Activated T-helper 9 cell treated with anti-CD3 and anti-CD28 coated beads, Interleukin-2, amount 50 U/mL, for 16 hours (primary cell): ENCODE measurements around the gene ZNF573.
A peak's percentile ranks its signal among the peaks of the same experiment; 100 is the strongest.
"Not testable (repeated sequence)": the region's sequence is repeated elsewhere in the genome, so short reads cannot be mapped to it uniquely, and the experiment has no call there.

Experiments used
- DNase-seq: peaks from one replicate; pipeline ENCODE4 v3.0.0-alpha.2; 2020; ENCODE audit warnings: low read depth

Gene ZNF573

DNA sequence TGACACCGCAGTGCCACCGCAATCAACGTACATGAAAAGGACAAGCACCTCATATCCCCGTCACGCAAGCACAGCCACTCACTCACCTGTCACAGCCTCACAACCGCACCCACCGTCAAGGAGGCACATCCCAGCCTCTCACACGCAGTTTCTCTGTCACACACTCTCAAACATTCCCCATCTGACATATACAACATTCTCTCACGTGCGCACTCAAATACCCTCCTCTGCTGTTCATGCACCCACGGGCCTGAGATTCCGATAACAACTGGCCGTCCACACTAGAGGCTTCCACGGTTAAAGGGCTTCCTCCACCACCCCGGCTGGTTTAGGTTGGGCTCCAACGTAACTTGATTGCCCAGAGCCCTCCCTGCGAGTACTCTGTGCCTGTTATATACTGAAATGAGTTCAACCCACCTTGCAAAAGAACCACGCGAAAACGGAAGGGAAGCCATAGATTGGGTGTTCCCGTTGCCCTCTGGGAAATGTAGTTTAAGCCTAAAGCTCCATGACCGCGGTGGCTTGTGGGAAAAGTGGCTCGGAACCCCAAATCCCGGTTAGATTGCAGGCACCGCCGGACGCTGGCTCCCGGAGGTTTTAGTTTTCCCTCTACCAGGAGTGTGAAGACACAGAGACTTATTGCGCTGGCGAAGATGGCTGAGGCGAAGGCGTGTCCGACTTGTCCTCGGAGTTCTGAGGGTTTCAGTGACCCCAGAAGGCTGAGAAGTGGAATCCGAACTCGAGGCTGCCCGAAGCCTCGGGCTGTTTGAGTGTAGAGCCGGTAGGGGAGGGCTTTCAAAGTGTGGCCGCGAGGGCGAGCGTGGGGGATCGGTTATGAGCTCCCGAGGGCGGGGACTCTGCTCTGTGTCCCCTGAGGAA lies at the start of gene ZNF573:
Gene ZNF573, minus strand, starts transcription at position 460 of the 879 bp plus-strand sequence. CDS start 5,857 bp downstream, outside the sequence.
- DNase-seq, result peak; percentile 59

DNA sequence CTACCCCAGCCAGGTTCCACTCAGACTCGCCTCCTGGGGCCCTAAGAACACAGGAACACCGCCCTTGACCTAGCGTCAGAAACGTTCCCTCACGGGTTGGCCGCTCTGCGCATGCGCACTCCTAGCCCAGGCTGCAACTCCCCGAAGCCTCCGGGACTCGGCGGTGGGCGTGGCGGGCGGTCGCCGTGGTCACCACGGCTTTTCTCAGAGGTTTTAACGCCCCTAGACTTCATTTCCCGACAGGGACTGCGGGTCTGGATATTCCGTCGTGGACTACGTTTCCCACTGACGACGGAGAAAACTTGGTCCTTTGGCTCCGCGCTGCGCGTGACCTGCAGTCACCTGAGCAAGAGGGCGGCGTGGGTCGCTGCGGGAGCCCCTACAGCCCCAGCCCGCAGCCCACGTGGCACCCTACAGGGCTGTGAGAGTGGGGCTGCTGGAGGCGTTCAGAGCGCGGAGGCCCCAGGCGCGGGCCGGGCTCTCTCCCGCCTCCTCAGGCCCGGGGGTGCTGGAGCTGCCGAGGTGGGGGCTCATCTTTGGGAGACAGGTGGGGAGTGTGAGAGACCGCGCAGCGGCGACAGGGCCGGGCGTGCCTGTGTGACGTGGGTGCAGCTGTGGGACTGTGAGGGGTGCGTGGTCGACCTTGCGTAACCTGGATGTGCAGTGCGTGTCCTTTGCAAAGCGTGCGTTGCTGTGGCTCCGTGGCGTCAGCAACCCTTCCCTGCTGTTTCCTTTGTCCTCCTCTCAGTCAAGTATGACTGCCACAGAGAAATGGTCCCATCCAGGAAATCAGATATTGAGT lies 38.0 kb upstream of the ZNF573 start:
- DNase-seq, result peak; percentile 23

DNA sequence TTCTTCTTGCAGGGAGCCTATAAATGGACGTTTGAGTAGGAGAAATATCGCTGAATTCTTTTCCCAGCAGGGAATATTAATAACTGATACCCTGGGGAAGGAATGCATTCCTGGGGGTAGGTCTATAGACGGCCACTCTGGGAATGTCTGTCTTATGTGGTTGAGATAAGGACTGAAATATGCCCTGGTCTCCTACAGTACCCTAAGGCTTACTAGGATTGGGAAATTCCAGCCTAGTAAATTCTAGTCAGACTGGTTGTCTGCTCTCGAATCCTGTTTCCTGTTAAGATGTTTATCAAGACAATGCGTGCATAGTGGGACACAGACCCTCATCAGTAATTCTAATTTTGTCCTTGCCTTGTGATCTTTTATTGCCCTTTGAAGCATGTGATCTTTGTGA lies 36.2 kb upstream of the ZNF573 start:
- not testable (repeated sequence) for DNase-seq

DNA sequence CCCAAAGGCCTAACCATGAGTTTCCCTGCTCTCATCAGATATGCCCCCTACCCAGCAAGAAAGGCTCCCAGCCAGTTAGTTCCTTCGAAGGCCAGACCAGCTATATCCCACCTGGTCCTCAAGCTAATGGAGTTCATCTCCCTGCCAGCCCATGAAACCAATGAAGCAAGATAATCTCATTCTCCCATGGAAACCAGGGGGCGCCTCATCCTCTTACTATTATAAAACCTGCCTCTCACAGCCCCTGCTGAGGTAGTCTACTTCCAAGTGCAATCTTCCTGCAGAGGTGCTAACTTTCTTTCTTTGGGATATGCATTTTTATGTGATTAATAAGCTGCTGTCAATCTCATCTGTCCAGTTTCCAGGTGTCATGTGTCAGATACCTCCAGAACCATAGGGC lies 34.0 kb upstream of the ZNF573 start:
- no peak for DNase-seq

DNA sequence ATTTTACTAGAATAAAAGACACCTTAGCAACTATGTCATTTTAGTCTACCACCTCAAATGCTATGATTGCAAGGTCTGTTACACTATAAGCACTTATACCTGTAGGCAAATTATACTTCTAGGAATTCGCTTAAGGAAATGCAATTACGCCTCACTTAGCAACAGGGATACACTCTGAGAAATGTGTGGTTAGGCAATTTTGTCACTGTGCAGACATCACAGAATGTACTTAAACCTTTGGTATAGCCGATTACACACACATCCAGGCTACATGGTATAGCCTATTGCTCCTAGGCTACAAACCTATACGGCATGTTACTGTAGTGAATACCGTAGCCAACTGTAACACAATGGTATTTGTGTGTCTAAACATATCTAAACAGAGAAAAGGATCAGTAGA lies 30.0 kb upstream of the ZNF573 start:
- no peak for DNase-seq

DNA sequence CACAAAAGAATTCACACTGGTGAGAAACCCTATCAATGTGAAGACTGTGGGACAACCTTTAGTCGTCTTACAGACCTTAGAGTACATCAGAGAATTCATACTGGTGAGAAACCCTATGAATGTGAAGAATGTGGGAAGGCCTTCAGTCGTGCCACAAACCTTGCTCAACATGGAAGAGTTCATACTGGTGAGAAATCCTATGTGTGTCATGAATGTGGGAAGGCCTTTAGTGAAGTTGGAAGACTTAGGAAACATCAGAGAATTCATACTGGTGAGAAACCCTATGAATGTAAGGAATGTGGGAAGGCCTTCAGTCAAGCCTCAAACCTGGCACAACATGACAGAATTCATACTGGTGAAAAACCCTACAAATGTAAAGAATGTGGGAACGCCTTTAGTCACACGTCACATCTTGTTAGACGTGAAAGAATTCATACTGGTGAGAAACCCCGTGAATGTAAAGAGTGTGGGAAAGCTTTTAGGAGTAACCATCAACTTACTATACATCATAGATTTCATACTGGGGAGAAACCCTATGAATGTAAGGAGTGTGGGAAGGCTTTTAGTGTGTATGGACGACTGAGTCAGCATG lies 24.0 kb upstream of the ZNF573 start:
- DNase-seq, result no peak

DNA sequence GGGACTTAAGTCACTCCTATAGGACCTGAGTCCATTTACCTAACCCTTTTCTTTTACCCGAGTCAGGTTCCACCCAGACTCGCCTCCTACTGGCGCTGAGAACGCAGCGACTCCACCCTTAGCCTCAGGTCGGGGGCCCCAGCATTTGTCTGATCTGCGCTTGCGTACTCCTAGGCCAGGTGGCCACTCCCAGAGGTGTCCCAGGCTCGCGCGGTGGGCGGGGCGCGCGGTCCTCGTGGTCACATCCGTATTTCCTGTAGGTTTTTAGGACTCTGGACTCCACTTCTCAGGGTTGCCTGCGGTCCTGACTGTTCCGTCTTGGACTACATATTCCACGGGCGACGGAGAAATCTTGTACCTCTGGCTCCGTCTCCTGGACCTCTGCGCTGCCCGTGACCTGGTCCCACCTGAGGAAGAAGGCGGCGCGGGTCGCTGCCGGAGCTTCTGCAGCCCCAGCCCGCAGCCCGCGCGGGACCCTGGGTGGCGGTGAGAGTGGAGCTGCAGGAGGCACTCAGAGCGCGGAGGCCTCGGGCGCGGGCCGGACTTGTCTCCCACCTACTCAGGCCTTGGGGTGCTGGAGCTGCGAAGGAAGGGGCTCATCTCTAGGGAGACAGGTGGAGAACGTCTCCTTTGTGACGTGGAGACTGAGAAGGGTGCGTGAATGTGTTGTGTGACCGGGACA lies 11.0 kb upstream of the ZNF573 start:
- no peak for DNase-seq

DNA sequence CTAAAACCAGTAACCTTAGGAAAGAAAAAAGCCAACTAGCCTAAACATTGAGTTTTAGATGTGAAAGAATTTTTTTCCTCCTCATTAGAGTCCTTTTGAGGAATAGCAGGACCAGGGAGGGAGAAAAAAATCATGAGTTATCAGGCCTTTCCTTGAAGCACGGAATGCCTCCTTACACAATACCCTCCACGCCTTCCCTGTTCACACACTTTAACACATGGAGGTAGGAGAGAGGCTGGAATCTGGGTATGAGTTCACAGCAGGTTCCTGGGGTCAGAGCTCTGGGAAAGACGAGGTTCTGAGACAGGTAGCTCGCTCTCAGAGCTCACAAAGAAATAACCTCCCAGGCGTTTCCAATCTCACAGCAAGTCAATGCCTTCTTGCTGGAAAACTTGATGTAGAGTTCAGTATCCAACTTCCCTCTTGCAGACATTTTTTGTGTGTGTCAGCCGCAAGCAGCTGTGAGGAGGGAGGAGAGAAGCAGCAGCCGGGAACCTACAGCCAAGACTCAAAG lies 716 bp downstream of the ZNF573 start:
- DNase-seq, result no peak

DNA sequence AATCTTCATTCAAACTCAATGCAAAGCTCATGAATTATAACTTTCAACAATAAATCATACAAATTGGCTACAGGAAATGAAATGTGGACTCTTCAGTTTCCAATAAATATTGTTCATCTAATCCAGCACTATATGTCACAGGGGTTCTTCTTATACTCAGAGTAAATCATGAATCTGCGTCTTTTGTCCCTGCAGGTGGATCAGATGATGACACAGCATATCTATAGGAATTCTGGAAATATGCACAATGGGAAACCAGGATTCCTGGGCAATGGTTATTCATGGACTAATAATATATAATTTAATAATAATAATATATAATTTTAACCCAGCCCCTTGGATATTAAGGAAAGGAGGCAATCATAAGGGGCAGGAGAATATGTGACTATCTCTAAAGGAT lies 8.4 kb downstream of the ZNF573 start:
- no peak for DNase-seq

DNA sequence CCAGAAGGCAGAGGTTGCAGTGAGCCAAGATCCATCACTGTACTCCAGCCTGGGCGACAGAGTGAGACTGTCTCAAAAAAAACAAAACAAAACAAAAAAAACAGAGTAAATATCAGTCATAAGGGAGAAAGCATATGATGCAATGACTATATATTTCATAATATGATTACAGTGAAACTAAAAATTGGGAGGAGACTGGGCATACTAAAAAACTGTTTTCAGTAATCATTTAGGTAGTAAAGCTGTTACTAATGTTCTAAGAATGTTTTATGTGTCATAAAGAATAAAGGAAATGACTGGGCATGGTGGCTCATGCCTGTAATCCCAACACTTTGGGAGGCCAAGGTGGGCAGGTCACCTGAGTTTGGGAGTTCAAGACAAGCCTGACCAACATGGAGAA lies 15.9 kb downstream of the ZNF573 start:
- DNase-seq, result no peak

DNA sequence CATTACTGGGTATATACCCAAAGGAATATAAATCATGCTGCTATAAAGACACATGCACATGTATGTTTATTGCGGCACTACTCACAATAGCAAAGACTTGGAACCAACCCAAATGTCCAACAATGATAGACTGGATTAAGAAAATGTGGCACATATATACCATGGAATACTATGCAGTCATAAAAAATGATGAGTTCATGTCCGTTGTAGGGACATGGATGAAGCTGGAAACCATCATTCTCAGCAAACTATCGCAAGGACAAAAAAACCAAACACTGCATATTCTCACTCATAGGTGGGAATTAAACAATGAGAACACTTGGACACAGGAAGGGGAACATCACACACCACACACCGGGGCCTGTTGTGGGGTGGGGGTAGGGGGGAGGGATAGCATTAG lies 21.7 kb downstream of the ZNF573 start:
- DNase-seq, result not testable (repeated sequence)

DNA sequence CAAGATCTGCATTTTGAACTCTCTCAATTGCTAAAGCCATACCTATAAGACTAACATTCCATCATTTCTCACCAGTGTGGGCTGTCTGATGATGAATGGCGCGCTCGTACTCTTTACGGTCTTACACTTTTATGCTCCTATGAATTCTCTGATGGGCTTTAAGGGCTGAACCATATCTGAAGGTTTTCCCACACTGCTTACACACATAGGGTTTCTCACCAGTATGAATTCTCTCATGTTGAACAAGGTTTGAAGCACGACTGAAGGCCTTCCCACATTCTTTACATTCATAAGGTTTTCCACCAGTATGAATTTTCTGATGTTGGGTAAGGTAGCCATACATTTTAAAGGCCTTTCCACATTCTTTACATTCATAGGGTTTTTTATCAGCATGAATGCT lies 41.0 kb downstream of the ZNF573 start:
- no peak for DNase-seq

DNA sequence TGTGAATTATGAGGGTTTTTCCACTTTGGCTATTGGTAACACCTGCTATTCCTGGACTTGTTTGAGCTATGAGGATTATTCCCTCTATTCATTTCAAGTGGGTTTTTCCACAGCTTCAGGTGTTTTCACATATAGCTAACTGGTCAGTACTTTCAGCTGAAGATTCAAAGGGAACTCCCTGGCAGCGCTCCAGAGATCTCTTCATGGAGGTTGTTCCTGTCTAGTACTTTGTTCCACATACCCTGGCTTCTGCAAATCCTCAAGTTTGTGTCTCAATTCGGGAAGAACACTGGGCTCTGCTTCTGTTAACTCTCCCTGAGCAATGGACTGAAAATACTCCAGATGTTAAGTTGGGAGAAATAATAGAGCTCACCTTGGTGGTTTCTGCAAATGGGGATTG lies 54.2 kb downstream of the ZNF573 start:
- DNase-seq, result no peak

DNA sequence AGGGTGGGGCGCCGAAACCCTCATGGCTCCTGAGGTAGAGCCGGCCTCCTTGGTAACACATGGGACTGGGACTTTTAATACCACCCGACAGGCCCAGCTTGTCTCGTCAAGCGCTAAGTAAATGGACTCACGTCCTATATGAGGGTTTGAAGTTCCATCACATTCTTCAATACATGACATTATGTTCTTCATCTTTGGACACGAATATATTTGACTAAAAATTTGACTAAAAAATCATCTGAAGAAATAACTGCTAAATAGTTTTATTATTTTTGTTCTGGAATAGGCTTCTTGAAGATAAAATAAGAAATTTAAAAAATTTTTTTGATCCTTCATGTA lies 59.5 kb downstream of the ZNF573 start:
- DNase-seq, result no peak

DNA sequence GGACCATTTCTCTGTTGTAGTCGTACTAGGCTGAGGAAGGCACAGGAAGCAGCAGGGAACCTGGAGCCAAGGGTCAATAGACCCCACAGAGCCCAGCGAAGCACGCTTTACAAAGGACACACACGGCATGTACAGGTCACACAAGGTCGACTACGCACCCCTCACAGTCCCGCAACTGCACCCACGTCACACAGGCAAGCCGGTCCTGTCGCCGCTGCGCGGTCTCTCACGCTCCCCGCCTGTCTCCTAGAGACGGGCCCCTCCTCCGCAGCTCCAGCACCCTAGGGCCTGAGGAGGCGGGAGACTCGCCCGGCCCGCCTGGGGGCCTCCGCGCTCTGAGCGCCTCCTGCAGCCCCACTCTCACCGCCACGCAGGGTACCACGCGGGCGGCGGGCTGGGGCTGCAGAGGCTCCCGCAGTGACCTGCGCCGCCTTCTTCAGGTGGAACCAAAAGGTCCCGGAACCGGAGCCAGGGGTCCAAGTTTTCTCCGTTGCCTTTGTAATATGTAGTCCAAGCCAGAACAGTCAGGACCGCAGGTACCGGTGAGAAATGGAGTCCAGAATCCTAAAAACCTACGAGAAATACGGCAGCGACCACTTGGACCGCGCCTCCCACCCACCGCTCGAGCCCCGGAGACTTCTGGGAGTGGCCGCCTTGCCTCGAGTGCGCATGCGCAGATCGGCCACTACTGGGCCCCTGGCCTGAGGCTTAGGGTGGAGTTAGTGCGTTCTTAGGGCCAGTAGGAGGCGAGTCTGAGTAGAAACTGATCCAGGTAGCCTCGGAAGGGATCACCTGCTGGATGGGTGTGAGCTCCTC lies 60.1 kb downstream of the ZNF573 start, which contains the start of gene ZNF607:
Gene ZNF607, minus strand, starts transcription at position 651 of the 816 bp plus-strand sequence. CDS start 8,143 bp downstream, outside the sequence.
- peak; percentile 76 for DNase-seq

DNA sequence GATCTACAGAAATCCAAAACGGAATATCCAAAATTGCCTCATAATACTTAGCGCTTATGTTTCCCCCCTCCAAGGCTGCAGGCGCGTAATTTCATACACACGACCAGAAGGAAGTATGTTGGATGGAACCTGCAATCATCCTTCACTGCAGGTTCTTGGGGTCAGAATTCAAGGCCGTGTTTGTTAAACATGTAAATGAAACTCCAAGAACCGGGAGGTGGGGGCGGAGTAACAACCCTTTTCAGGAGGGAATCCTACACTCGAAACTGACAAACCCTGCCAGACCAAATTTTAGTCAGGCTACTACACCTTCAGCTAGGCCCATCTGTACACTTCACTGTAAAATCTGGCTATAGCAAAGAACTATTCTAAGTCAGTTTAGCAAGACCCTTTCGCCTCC lies 61.1 kb downstream of the ZNF573 start:
- DNase-seq, result no peak

DNA sequence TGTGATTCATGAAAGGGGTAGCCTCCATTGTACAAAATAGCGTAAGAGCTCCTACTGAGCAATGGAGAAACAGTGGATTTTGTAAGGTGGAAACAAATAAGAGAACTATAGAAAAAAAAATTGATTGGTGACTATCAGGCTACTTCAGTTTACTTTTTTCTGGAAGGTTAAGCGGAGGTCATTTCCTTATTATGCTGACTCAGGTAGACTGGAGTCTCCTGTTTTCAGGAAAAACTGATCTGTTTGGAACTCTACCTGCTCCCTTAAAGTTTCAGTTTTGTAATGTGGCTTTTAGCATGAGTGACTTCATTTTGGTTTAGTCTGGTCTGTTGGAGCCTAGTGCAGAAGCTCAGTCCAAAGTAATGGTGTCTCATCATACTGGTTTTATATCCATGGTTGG lies 63.2 kb downstream of the ZNF573 start:
- no peak for DNase-seq

DNA sequence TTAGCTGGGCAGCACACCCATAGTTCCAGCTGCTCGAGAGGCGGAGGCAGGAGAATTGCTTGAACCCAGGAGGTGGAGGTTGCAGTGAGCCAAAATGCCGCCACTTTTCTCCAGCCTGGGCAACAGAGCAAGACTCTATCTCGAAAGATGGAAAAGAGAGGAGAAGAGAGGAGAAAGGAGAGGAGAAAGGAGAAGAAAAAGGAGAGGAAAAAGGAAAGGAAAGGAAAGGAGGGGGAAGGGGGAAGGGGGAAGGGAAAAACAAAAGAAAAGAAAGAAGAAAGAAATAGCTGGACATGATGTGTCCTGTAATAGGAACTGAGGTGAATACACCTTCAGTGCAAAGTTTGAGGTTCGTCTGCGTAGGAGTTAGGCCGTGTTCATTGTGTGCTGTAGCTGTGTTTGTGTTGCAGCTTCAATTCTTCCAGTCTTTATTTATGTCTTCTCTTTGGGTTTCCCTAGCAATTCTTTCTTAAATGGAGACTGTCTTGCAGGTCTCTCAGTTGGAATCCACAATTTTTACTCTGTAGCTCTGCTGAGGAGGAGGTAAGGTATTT lies 73.3 kb downstream of the ZNF573 start:
- DNase-seq, result no peak

DNA sequence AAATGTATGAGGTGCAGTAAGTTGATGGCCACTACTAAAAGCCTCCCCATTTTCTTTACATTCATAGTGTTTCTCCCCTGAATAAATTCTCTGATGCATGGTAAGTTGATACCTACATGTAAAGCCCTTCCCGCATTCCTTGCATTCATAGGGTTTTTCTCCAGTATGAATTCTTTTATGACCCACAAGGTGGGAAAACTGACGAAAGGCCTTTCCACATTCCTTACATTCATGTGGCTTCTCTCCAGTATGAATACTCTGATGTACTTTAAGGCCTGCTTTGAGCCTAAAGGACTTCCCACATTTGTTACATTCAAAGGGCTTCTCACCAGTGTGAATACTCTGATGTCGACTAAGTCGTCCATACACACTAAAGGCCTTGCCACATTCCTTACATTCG lies 80.3 kb downstream of the ZNF573 start:
- no peak for DNase-seq

DNA sequence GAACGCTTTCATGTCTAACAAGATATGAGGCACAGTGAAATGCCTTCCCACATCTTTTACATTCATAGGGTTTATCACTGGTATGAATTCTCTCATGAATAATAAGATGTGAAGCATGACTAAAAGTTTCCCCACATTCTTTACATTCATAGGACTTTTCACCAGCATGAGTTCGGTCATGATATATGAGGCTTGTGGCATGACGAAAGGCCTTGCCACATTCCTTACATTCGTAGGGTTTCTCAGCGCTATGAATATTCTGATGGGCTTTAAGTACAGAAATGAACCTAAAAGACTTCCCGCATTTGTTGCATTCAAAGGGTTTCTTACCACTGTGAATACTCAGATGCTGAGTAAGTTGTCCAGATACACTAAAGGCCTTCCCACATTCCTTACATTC lies 81.2 kb downstream of the ZNF573 start:
- DNase-seq, result no peak
